Astrocyte (in vitro differentiated cells and primary cell): Measurements from ENCODE around the gene GALNT17. TPM values are rescaled to one million over a fixed set of nuclear protein-coding genes. Genes with fewer than 3 reads are reported as not detected.

Source experiments
- DNase-seq: peaks from one replicate; pipeline ENCODE4 v3.0.0-alpha.2; 2010; ENCODE audit warnings: low read depth
- FAIRE-seq: peaks from 2 replicates; lab custom pipeline; 2011; peaks lifted over from hg19 to GRCh38; lab: Jason Lieb, UNC
- H2AFZ ChIP-seq: 2 replicates; pipeline ENCODE4 v1.6.0; 2012; ENCODE audit warnings: low read depth, low read length, inconsistent platforms
- H3K27ac ChIP-seq: 2 replicates; pipeline ENCODE4 v1.5.1; 2011; ENCODE audit warnings: low read depth, low read length, inconsistent platforms
- H3K27me3 ChIP-seq: 2 replicates; pipeline ENCODE4 v1.6.0; 2011; ENCODE audit warnings: low read length, inconsistent platforms; ENCODE audit not compliant: insufficient read depth
- H3K36me3 ChIP-seq: 2 replicates; pipeline ENCODE4 v1.5.1; 2011; ENCODE audit warnings: low read length, inconsistent platforms; ENCODE audit not compliant: insufficient read depth
- H3K4me1 ChIP-seq: 2 replicates; pipeline ENCODE4 v1.5.1; 2011; ENCODE audit warnings: low read length, inconsistent platforms; ENCODE audit not compliant: insufficient read depth
- H3K4me2 ChIP-seq: 2 replicates; pipeline ENCODE4 v1.6.0; 2012; ENCODE audit warnings: low read length, inconsistent platforms
- H3K4me3 ChIP-seq: 2 replicates; pipeline ENCODE4 v1.5.1; 2011; ENCODE audit warnings: low read depth, mild to moderate bottlenecking, low read length, inconsistent platforms; ENCODE audit not compliant: insufficient read depth
- H3K79me2 ChIP-seq: 2 replicates; pipeline ENCODE4 v1.6.0; 2012; ENCODE audit warnings: mild to moderate bottlenecking, low read length, inconsistent platforms; ENCODE audit not compliant: insufficient read depth
- H3K9ac ChIP-seq: 2 replicates; pipeline ENCODE4 v1.6.0; 2012; ENCODE audit warnings: mild to moderate bottlenecking, low read length, inconsistent platforms
- H3K9me3 ChIP-seq: 2 replicates; pipeline ENCODE4 v1.5.1; 2012; ENCODE audit warnings: low read depth, mild to moderate bottlenecking, low read length, inconsistent platforms; ENCODE audit not compliant: insufficient read depth
- H4K20me1 ChIP-seq: 2 replicates; pipeline ENCODE4 v1.6.0; 2012; ENCODE audit warnings: low read length, inconsistent platforms; ENCODE audit not compliant: insufficient read depth
- H3K27ac Mint-ChIP-seq: one replicate; pipeline ENCODE4 v1.8.0; 2021; ENCODE audit warnings: mild to moderate bottlenecking, mixed read lengths; ENCODE audit not compliant: unreplicated experiment
- H3K27me3 Mint-ChIP-seq: one replicate; pipeline ENCODE4 v1.8.0; 2021; ENCODE audit warnings: low read depth, mixed read lengths; ENCODE audit not compliant: unreplicated experiment
- H3K36me3 Mint-ChIP-seq: one replicate; pipeline ENCODE4 v1.8.0; 2021; ENCODE audit warnings: low read depth, mixed read lengths; ENCODE audit not compliant: unreplicated experiment
- H3K4me1 Mint-ChIP-seq: one replicate; pipeline ENCODE4 v1.8.0; 2021; ENCODE audit warnings: low read depth, mixed read lengths; ENCODE audit not compliant: unreplicated experiment
- H3K4me3 Mint-ChIP-seq: one replicate; pipeline ENCODE4 v1.8.0; 2021; ENCODE audit warnings: mild to moderate bottlenecking, moderate library complexity, mixed read lengths; ENCODE audit not compliant: unreplicated experiment
- H3K9me3 Mint-ChIP-seq: one replicate; pipeline ENCODE4 v1.8.0; 2021; ENCODE audit warnings: mild to moderate bottlenecking, mixed read lengths; ENCODE audit not compliant: unreplicated experiment
- CTCF ChIP-seq: IDR thresholded peaks from 2 replicates; pipeline ENCODE4 v1.5.1; 2011; ENCODE audit warnings: low read depth, mild to moderate bottlenecking, inconsistent platforms, low read length, moderate library complexity; ENCODE audit not compliant: insufficient read depth
- EZH2 ChIP-seq: IDR thresholded peaks from 2 replicates; pipeline ENCODE4 v1.6.1; 2012; ENCODE audit warnings: mild to moderate bottlenecking, low read length, inconsistent platforms; ENCODE audit not compliant: insufficient read depth
- total RNA-seq: library from RNA; stranded (reverse); gene quantifications from 2 replicates; pipeline ENCODE4 v1.2.1, GENCODE V29; 2021

Gene GALNT17
- total RNA-seq, 1 donor from 2014 or later: 7.8 TPM

- no peak overlapping the region for H2AFZ ChIP-seq
- H3K9me3 ChIP-seq: no peaks in the 10 kb centered on the region
- TF ChIP-seq CTCF: no peak
- H3K9me3 Mint-ChIP-seq: no peaks in the 10 kb centered on the region
- H3K27me3 Mint-ChIP-seq: no peaks in the 10 kb centered on the region
- H3K79me2 ChIP-seq: no peaks in the 10 kb centered on the region
- no peak for FAIRE-seq
- DNase-seq: no peak
- no peak overlapping the region for H3K27ac Mint-ChIP-seq
- no peaks in the 10 kb centered on the region for H3K36me3 Mint-ChIP-seq
- H3K4me3 Mint-ChIP-seq: no peak overlapping the region
- H3K4me3 ChIP-seq: no peak overlapping the region
- no peaks in the 10 kb centered on the region for H3K4me1 Mint-ChIP-seq
- H4K20me1 ChIP-seq: no peaks in the 10 kb centered on the region
- peaks cover 2% of the 10 kb centered on the region for H3K27me3 ChIP-seq
- no peaks in the 10 kb centered on the region for H3K4me1 ChIP-seq
- H3K4me2 ChIP-seq: no peak overlapping the region
- H3K9ac ChIP-seq: no peak overlapping the region
- no peaks in the 10 kb centered on the region for H3K36me3 ChIP-seq
- no peak overlapping the region for H3K27ac ChIP-seq
Observed at GRCh38 chr7:71687831-71688599, 556.1 kb downstream of the GALNT17 start.

DNA sequence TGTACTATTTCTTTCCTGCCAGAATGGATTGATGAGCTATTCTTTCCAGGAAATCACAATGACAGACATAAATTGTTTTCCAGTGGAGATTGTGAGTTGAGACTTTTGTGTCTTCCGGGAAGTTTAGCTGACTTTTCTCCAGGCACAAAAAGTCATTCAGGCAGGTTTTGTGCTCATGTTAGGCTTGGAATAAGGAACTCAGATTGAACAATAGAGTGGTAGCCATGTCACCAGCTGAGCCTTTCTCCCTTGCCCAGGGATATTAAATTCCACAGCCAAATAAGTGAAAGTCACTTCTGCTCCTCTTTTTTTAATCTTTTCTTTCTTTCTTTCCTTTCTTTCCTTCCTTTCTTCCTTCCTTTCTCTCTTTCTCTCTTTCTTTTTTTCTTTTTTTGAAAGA, 559.6 kb downstream of the GALNT17 start:
- Mint-ChIP-seq H3K27ac (no peak overlapping the region), H3K36me3 (no peaks in the 10 kb centered on the region), H3K4me1 (peaks cover 7% of the 10 kb centered on the region), H3K9me3 (no peaks in the 10 kb centered on the region), H3K4me3 (no peak overlapping the region), H3K27me3 (no peaks in the 10 kb centered on the region)
- TF ChIP-seq EZH2 (no peak), CTCF (no peak)
- no peak for FAIRE-seq
- H3K4me1 ChIP-seq: peaks cover 4% of the 10 kb centered on the region
- no peaks in the 10 kb centered on the region for H4K20me1 ChIP-seq
- H3K4me2 ChIP-seq: no peak overlapping the region
- peaks cover 2% of the 10 kb centered on the region for H3K27me3 ChIP-seq
- H3K36me3 ChIP-seq: no peaks in the 10 kb centered on the region
- H3K79me2 ChIP-seq: no peaks in the 10 kb centered on the region
- H3K9me3 ChIP-seq: no peaks in the 10 kb centered on the region
- DNase-seq: no peak
- H3K9ac ChIP-seq: no peak overlapping the region
- no peak overlapping the region for H3K27ac ChIP-seq
- H2AFZ ChIP-seq: no peak overlapping the region
- no peak overlapping the region for H3K4me3 ChIP-seq

- Histone ChIP-seq H3K9ac (no peak overlapping the region), H3K9me3 (no peaks in the 10 kb centered on the region), H3K4me3 (no peak overlapping the region), H3K4me1 (peaks cover 4% of the 10 kb centered on the region), H3K27me3 (peaks cover 2% of the 10 kb centered on the region), H3K36me3 (no peaks in the 10 kb centered on the region), H3K4me2 (no peak overlapping the region), H3K27ac (no peak overlapping the region), H4K20me1 (no peaks in the 10 kb centered on the region), H3K79me2 (no peaks in the 10 kb centered on the region), H2AFZ (no peak overlapping the region)
- Mint-ChIP-seq H3K4me3 (no peak overlapping the region), H3K27me3 (no peaks in the 10 kb centered on the region), H3K9me3 (peaks cover 7% of the 10 kb centered on the region), H3K36me3 (no peaks in the 10 kb centered on the region), H3K27ac (no peak overlapping the region), H3K4me1 (peaks cover 7% of the 10 kb centered on the region)
- FAIRE-seq: no peak
- no peak for DNase-seq
- TF ChIP-seq EZH2 (no peak), CTCF (no peak)
Observed at GRCh38 chr7:71694665-71695064, 562.7 kb downstream of the GALNT17 start.
